ENCODE data around the gene SRCIN1.

Gene SRCIN1

DNA sequence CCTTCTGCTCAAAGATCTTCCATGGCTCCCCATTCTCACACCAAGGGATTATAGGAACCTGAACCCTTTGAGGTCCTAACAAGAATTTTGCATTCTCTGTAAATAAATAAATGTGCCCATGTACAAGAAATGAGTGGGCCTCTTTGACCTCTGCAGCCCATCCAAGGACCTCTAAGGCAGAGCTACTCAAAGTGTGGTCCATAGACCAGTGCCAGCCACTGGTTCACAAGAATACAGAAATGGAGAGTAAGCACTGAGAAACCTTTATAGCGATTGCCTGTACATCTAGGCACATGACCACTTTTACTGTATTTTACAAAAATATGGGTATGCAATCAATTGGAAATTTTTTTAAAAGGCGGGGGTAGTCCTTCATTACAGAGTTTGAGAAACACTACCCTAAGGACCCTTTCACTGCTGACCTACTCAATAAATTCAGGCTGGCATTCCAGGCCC lies 7.8 kb upstream of the SRCIN1 start:
- no peak for TF ChIP-seq SIN3A (IDR thresholded peaks at IDR 0.05; ENCODE audit: borderline replicate concordance, insufficient read depth, low read length)
- TF ChIP-seq, protein P1, sequence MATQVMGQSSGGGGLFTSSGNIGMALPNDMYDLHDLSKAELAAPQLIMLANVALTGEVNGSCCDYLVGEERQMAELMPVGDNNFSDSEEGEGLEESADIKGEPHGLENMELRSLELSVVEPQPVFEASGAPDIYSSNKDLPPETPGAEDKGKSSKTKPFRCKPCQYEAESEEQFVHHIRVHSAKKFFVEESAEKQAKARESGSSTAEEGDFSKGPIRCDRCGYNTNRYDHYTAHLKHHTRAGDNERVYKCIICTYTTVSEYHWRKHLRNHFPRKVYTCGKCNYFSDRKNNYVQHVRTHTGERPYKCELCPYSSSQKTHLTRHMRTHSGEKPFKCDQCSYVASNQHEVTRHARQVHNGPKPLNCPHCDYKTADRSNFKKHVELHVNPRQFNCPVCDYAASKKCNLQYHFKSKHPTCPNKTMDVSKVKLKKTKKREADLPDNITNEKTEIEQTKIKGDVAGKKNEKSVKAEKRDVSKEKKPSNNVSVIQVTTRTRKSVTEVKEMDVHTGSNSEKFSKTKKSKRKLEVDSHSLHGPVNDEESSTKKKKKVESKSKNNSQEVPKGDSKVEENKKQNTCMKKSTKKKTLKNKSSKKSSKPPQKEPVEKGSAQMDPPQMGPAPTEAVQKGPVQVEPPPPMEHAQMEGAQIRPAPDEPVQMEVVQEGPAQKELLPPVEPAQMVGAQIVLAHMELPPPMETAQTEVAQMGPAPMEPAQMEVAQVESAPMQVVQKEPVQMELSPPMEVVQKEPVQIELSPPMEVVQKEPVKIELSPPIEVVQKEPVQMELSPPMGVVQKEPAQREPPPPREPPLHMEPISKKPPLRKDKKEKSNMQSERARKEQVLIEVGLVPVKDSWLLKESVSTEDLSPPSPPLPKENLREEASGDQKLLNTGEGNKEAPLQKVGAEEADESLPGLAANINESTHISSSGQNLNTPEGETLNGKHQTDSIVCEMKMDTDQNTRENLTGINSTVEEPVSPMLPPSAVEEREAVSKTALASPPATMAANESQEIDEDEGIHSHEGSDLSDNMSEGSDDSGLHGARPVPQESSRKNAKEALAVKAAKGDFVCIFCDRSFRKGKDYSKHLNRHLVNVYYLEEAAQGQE (IDR thresholded peaks at IDR 0.05; ENCODE audit: insufficient read depth in 1 of 2, low read depth in 2 of 2, low read length in 2 of 2) = no peak
- no peak for TF ChIP-seq FOXP2 (optimal IDR thresholded peaks at IDR 0.05; ENCODE audit: borderline replicate concordance, extremely low read depth, extremely low read length, insufficient read depth)
- TF ChIP-seq TAF1 (IDR thresholded peaks at IDR 0.05; ENCODE audit: borderline replicate concordance, insufficient read depth, low read length) = no peak

DNA sequence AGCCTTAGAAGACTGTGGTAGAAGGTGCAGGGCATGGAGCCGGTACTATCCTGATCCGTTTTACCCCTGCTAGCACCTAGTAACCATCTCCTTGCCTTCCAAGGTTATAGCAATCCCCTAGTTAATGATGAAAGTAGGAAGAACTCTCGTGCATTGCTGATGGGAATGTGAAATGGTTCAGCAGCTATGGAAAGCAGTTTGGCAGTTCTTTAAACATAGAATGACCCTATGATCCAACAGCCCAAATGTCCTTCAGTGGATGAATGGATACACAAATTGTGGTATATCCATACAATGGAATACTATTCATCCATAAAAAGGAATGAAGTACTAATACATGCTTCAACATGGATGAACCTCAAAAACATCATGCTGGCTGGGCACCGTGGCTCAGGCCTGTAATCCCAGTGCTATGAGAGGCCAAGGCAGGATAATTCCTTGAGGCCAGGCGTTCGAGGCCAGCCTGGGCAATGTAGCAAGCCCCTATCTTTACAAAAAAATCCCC lies 6.2 kb upstream of the SRCIN1 start:
- no peak for TF ChIP-seq TAF1 (IDR thresholded peaks at IDR 0.05; ENCODE audit: borderline replicate concordance, insufficient read depth, low read length)
- TF ChIP-seq, protein P1 (IDR thresholded peaks at IDR 0.05; ENCODE audit: insufficient read depth in 1 of 2, low read depth in 2 of 2, low read length in 2 of 2) = no peak
- TF ChIP-seq FOXP2 (optimal IDR thresholded peaks at IDR 0.05; ENCODE audit: borderline replicate concordance, extremely low read depth, extremely low read length, insufficient read depth) = no peak
- no peak for TF ChIP-seq POLR2AphosphoS5 (IDR thresholded peaks at IDR 0.05; ENCODE audit: low read depth, low read length)
- no peak for TF ChIP-seq SIN3A (IDR thresholded peaks at IDR 0.05; ENCODE audit: borderline replicate concordance, insufficient read depth, low read length)

DNA sequence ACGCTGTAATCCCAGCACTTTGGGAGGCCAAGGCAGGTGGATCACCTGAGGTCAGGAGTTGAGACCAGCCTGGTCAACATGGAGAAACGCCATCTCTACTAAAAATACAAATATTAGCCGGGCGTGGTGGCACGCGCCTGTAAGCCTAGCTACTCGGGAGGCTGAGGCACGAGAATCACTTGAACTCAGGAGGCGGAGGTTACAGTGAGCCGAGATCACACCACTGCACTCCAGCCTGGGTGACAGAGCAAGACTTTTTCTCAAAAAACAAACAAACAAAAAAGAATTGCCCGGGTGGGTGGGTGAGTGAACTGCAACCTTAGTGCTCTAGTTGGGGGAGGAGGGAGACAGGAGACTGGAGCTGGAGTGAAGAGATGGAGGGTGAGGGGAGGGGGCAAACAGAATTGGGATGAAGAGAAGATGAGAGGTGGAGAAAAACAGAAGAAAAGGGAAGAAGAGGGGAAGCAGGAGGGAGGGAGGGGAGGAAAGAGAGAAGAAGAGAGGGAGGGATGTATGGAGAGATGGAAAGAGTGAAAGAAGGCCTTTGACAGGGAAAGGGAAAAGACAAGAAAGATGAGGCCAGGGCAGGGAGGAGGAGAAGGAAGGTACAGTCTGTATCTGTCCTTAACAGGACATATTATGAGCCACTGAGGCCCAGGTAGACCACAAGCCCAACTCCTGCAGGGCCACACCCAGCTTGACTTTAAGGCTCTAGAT lies 5.5 kb upstream of the SRCIN1 start:
- TF ChIP-seq FOXP2 (optimal IDR thresholded peaks at IDR 0.05; ENCODE audit: borderline replicate concordance, extremely low read depth, extremely low read length, insufficient read depth) (no peak), POLR2AphosphoS5 (IDR thresholded peaks at IDR 0.05; ENCODE audit: low read depth, low read length) (no peak), TAF1 (IDR thresholded peaks at IDR 0.05; ENCODE audit: borderline replicate concordance, insufficient read depth, low read length) (no peak), SIN3A (IDR thresholded peaks at IDR 0.05; ENCODE audit: borderline replicate concordance, insufficient read depth, low read length) (no peak)
- TF ChIP-seq, protein P1 (IDR thresholded peaks at IDR 0.05; ENCODE audit: insufficient read depth in 1 of 2, low read depth in 2 of 2, low read length in 2 of 2) = no peak

DNA sequence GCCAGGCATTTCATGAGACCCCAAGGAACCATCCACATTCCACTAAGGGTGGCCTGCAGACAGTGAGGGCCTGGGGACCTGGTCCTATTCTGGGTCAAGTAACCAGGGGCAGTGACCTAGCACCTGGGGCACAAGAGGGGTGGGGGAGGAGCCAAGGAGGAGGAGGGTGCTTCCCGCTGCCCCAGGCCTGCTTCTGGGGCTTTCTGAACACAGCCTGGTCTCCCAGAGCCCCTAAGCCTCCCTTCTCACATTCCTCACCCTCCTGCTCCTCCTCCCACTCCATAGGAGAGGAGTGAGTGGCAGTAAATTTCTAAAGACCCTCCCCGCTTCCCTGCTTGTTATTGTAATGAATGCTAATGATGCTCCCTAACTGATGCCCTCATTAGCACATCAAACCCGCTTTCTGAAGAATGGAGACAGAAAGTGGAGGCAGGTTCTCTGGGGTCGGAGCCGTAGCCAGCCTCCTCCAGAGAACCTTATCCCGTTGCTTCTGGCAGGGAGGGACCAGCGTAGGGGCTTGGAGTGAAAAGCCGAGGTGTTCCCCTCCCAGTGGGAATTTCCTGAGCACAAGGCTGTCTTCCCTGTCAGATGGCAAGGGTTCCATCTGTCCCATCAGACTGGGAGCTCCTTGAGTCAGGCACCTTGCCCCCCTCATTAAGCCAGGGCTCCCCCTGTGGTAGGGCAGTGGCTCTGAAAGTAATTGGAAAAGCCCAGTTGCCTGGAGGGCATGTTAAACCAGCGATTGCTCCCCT lies 3.7 kb upstream of the SRCIN1 start:
- no peak for TF ChIP-seq FOXP2 (optimal IDR thresholded peaks at IDR 0.05; ENCODE audit: borderline replicate concordance, extremely low read depth, extremely low read length, insufficient read depth)
- no peak for TF ChIP-seq POLR2AphosphoS5 (IDR thresholded peaks at IDR 0.05; ENCODE audit: low read depth, low read length)
- TF ChIP-seq, protein P1 (IDR thresholded peaks at IDR 0.05; ENCODE audit: insufficient read depth in 1 of 2, low read depth in 2 of 2, low read length in 2 of 2) = no peak
- no peak for TF ChIP-seq SIN3A (IDR thresholded peaks at IDR 0.05; ENCODE audit: borderline replicate concordance, insufficient read depth, low read length)
- TF ChIP-seq TAF1 (IDR thresholded peaks at IDR 0.05; ENCODE audit: borderline replicate concordance, insufficient read depth, low read length) = no peak
